Trophoblast cell (in vitro differentiated cells and primary cell): Measurements from ENCODE around the gene HEY2.

Experiments used
- DNase-seq, 2 donors: peaks; one replicate each; pipeline ENCODE4 v3.0.0-alpha.2; 2016
- H2AFZ ChIP-seq: 2 replicates; pipeline ENCODE4 v1.6.1; 2013; ENCODE audit warnings: low read length, moderate library complexity, mild to moderate bottlenecking; ENCODE audit not compliant: insufficient read depth, poor library complexity
- H2AK5ac ChIP-seq: 2 replicates; pipeline ENCODE4 v1.6.1; 2013; ENCODE audit warnings: mild to moderate bottlenecking, low read length
- H2BK120ac ChIP-seq: 2 replicates; pipeline ENCODE4 v1.6.1; 2013; ENCODE audit warnings: low read length, mild to moderate bottlenecking, moderate library complexity; ENCODE audit not compliant: insufficient read depth, poor library complexity
- H2BK12ac ChIP-seq: 2 replicates; pipeline ENCODE4 v1.6.1; 2013; ENCODE audit warnings: mild to moderate bottlenecking, low read length, moderate library complexity
- H2BK5ac ChIP-seq: 2 replicates; pipeline ENCODE4 v1.6.1; 2013; ENCODE audit warnings: low read length, low read depth, moderate library complexity, mild to moderate bottlenecking; ENCODE audit not compliant: poor library complexity
- H3K14ac ChIP-seq: 2 replicates; pipeline ENCODE4 v1.6.1; 2013; ENCODE audit warnings: mild to moderate bottlenecking, low read length
- H3K18ac ChIP-seq: 2 replicates; pipeline ENCODE4 v1.6.1; 2013; ENCODE audit warnings: mild to moderate bottlenecking, low read length
- H3K23ac ChIP-seq: 2 replicates; pipeline ENCODE4 v1.6.1; 2013; ENCODE audit warnings: low read length
- H3K27ac ChIP-seq: 2 replicates; pipeline ENCODE4 v1.5.1; 2013; ENCODE audit warnings: low read depth, mild to moderate bottlenecking, inconsistent platforms, low read length, moderate library complexity
- H3K27me3 ChIP-seq: 2 replicates; pipeline ENCODE4 v1.6.1; 2013; ENCODE audit warnings: inconsistent platforms, mild to moderate bottlenecking, low read length, moderate library complexity; ENCODE audit not compliant: insufficient read depth
- H3K36me3 ChIP-seq, 2 experiments: 1 replicate in 1 of 2; 2 replicates in 1 of 2; pipeline ENCODE4 v1.6.1; 2013; ENCODE audit warnings: low read length in 2 of 2, mild to moderate bottlenecking in 2 of 2, moderate library complexity in 1 of 2; ENCODE audit not compliant: insufficient read depth in 2 of 2, control insufficient read depth in 1 of 2
- H3K4ac ChIP-seq: 2 replicates; pipeline ENCODE4 v1.6.1; 2013; ENCODE audit warnings: low read depth, mild to moderate bottlenecking, low read length, moderate library complexity
- H3K4me1 ChIP-seq, 2 experiments: 1 replicate in 1 of 2; 2 replicates in 1 of 2; pipeline ENCODE4 v1.6.1; 2013; ENCODE audit warnings: low read length in 2 of 2, mild to moderate bottlenecking in 2 of 2, moderate library complexity in 1 of 2; ENCODE audit not compliant: insufficient read depth in 2 of 2, control insufficient read depth in 1 of 2
- H3K4me2 ChIP-seq: 2 replicates; pipeline ENCODE4 v1.6.1; 2013; ENCODE audit warnings: inconsistent platforms, mild to moderate bottlenecking, low read length, moderate library complexity
- H3K4me3 ChIP-seq: 2 replicates; pipeline ENCODE4 v1.5.1; 2013; ENCODE audit warnings: mild to moderate bottlenecking, low read depth, low read length, inconsistent platforms
- H3K79me1 ChIP-seq: one replicate; pipeline ENCODE4 v1.6.1; 2013; ENCODE audit warnings: low read length
- H3K79me2 ChIP-seq: 2 replicates; pipeline ENCODE4 v1.6.1; 2013; ENCODE audit warnings: low read length, mild to moderate bottlenecking; ENCODE audit not compliant: control insufficient read depth, insufficient read depth, poor library complexity
- H3K9ac ChIP-seq: 2 replicates; pipeline ENCODE4 v1.6.1; 2013; ENCODE audit warnings: mild to moderate bottlenecking, low read length
- H3K9me3 ChIP-seq: 2 replicates; pipeline ENCODE4 v1.6.1; 2013; ENCODE audit warnings: low read depth, mild to moderate bottlenecking, control low read depth, inconsistent platforms, low read length; ENCODE audit not compliant: insufficient read depth
- H4K12ac ChIP-seq: 2 replicates; pipeline ENCODE4 v1.6.1; 2013; ENCODE audit warnings: low read depth, mild to moderate bottlenecking, low read length, moderate library complexity
- H4K8ac ChIP-seq: 2 replicates; pipeline ENCODE4 v1.6.1; 2013; ENCODE audit warnings: low read depth, mild to moderate bottlenecking, low read length, moderate library complexity
- H4K91ac ChIP-seq: one replicate; pipeline ENCODE4 v1.6.1; 2013; ENCODE audit warnings: low read depth, mild to moderate bottlenecking, low read length, moderate library complexity
- WGBS: extraction: QIAGEN DNeasy Blood & Tissue Kit; methylation state at CpG from one replicate; pipeline ENCODE4 v1.1.7; 2013; ENCODE audit warnings: missing lambda C conversion rate; ENCODE audit not compliant: insufficient read length, insufficient coverage; ENCODE audit errors: extremely low coverage; 5-methylcytosine and 5-hydroxymethylcytosine counted together

The HEY2 gene

DNA sequence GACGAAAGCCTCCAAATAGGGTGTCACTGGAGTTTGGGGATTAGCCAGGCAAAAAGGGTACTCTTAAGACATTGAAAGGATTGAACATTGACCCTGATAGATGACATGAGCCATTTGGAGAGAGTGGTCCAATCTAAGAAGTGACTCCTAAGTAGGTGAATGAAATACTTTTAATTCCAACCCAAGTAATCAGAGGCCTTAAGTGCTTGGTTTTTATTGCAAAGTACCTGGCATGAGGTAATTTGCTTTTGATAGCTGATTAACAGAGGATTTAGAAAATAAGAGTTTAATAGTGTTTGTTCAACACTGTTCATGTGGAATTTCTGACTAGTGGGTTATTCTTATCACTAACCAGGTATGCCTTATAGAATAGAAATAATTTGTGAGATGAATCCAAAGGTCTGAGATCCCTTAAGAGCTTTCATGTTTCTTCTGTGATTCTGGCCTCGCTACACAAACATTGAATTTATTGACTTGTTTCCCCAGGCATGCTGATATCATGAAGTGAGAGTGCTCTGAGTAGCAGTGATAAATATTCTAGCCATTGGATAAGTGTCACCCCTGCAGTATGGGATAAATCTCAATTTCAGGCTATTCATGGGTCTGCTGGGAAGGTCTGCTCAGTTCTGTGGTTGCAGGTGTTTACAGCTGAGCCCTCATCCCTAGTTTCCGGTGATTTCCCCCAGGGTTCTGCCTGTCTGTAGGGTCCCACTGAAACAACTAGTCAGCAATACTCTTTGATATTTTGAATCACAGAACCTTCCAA, 47.9 kb downstream of the HEY2 start:
- Histone ChIP-seq H3K79me1 (peaks cover 3% of the 10 kb centered on the region), H3K27ac (no peak overlapping the region), H4K91ac (peak overlapping the region; percentile 48), H3K4me3 (no peak overlapping the region), H2AK5ac (no peak overlapping the region), H3K9me3 (no peaks in the 10 kb centered on the region), H3K23ac (no peak overlapping the region), H2AFZ (no peak overlapping the region), H3K18ac (no peak overlapping the region), H3K9ac (no peak overlapping the region), H2BK12ac (no peak overlapping the region), H3K36me3 (peaks cover 0 to 2% of the 10 kb centered on the region in 2 experiments), H3K4me1 (peaks cover 5 to 9% of the 10 kb centered on the region in 2 experiments), H3K14ac (no peak overlapping the region), H2BK120ac (peak overlapping the region; percentile 49), H4K8ac (no peak overlapping the region), H3K4me2 (no peak overlapping the region), H3K27me3 (no peaks in the 10 kb centered on the region), H3K4ac (no peak overlapping the region), H4K12ac (no peak overlapping the region), H2BK5ac (peak overlapping the region; percentile 42), H3K79me2 (peaks cover 2% of the 10 kb centered on the region)
- WGBS, result no CpG with 5 or more reads among the region's 3 CpGs
- DNase-seq, result no peak

- no peak overlapping the region for H3K9ac ChIP-seq
- H3K4me2 ChIP-seq, result peak overlapping the region; percentile 56
- no peak overlapping the region for H2BK120ac ChIP-seq
- no peak overlapping the region for H4K12ac ChIP-seq
- no peak overlapping the region for H3K23ac ChIP-seq
- no peaks in the 10 kb centered on the region for H3K9me3 ChIP-seq
- H3K4me1 ChIP-seq, result peaks cover 5 to 9% of the 10 kb centered on the region in 2 experiments
- no peak overlapping the region for H3K4ac ChIP-seq
- peak overlapping the region; percentile 59 for H3K27ac ChIP-seq
- H3K79me1 ChIP-seq, result peaks cover 3% of the 10 kb centered on the region
- H4K91ac ChIP-seq, result no peak overlapping the region
- peak; percentile 76 to 85 for DNase-seq
- H2AK5ac ChIP-seq, result no peak overlapping the region
- H3K14ac ChIP-seq, result no peak overlapping the region
- no CpG with 5 or more reads among the region's 3 CpGs for WGBS
- H2BK12ac ChIP-seq, result no peak overlapping the region
- no peaks in the 10 kb centered on the region for H3K27me3 ChIP-seq
- no peak overlapping the region for H2BK5ac ChIP-seq
- peaks cover 2% of the 10 kb centered on the region for H3K79me2 ChIP-seq
- H3K36me3 ChIP-seq, result peaks cover 0 to 3% of the 10 kb centered on the region in 2 experiments
- no peak overlapping the region for H4K8ac ChIP-seq
- no peak overlapping the region for H3K4me3 ChIP-seq
- no peak overlapping the region for H3K18ac ChIP-seq
- H2AFZ ChIP-seq, result no peak overlapping the region
Measured at GRCh38 chr6:125797886-125798444, 48.5 kb downstream of the HEY2 start.

GRCh38 chr6:125798734-125799508, 49.5 kb downstream of the HEY2 start:
- peaks cover 3% of the 10 kb centered on the region for H3K79me1 ChIP-seq
- H3K9me3 ChIP-seq, result no peaks in the 10 kb centered on the region
- no peak overlapping the region for H3K4me3 ChIP-seq
- H2BK5ac ChIP-seq, result peak overlapping the region; percentile 54
- no peaks in the 10 kb centered on the region for H3K27me3 ChIP-seq
- H2BK12ac ChIP-seq, result peak overlapping the region; percentile 32
- no peak overlapping the region for H3K4ac ChIP-seq
- H3K4me1 ChIP-seq, result peaks cover 5 to 9% of the 10 kb centered on the region in 2 experiments
- H3K14ac ChIP-seq, result peak overlapping the region; percentile 25
- peaks cover 0 to 3% of the 10 kb centered on the region in 2 experiments for H3K36me3 ChIP-seq
- H3K9ac ChIP-seq, result no peak overlapping the region
- no peak overlapping the region for H2AFZ ChIP-seq
- H3K4me2 ChIP-seq, result peak overlapping the region; percentile 2
- peak overlapping the region; percentile 15 for H2AK5ac ChIP-seq
- H3K27ac ChIP-seq, result peak overlapping the region; percentile 67
- no peak overlapping the region for H4K8ac ChIP-seq
- H2BK120ac ChIP-seq, result peak overlapping the region; percentile 15
- peaks cover 2% of the 10 kb centered on the region for H3K79me2 ChIP-seq
- DNase-seq, result peak in 1 of 2 donors; percentile 63
- H4K91ac ChIP-seq, result peak overlapping the region; percentile 19
- H4K12ac ChIP-seq, result no peak overlapping the region
- no CpG with 5 or more reads among the region's 5 CpGs for WGBS
- H3K23ac ChIP-seq, result no peak overlapping the region
- peak overlapping the region; percentile 41 for H3K18ac ChIP-seq

DNA sequence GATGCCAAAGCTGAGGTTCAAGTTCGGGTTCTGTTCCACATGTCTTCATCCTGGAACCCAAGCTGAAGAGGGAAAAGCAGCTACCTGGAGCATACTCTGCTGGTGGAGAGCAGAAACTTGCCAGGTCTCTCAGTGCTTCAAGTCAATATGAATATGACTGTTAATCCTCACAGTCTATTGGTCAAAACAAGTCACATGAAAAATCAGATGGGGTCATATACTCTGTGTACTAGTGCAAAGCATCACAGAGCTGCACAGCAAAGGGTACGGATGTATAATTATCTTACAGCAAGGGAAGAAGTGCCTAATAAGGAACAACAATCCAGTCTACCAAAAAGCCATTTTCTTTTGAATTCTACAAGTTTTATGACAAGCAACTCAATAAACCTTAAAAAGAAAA, 53.0 kb downstream of the HEY2 start:
- Histone ChIP-seq H3K14ac (no peak overlapping the region), H3K4me3 (no peak overlapping the region), H4K12ac (no peak overlapping the region), H3K4me1 (peaks cover 7 to 9% of the 10 kb centered on the region in 2 experiments), H3K4ac (no peak overlapping the region), H2AFZ (no peak overlapping the region), H3K79me1 (peaks cover 3% of the 10 kb centered on the region), H3K18ac (no peak overlapping the region), H3K36me3 (peaks cover 0 to 3% of the 10 kb centered on the region in 2 experiments), H3K27ac (no peak overlapping the region), H3K9me3 (no peaks in the 10 kb centered on the region), H2BK5ac (no peak overlapping the region), H2BK120ac (no peak overlapping the region), H4K8ac (no peak overlapping the region), H2BK12ac (no peak overlapping the region), H3K27me3 (no peaks in the 10 kb centered on the region), H4K91ac (no peak overlapping the region), H3K4me2 (no peak overlapping the region), H2AK5ac (no peak overlapping the region), H3K9ac (no peak overlapping the region), H3K79me2 (peaks cover 2% of the 10 kb centered on the region), H3K23ac (no peak overlapping the region)
- no CpG with 5 or more reads among the region's 2 CpGs for WGBS
- no peak for DNase-seq
